Lung (tissue), 12 donors: ENCODE data around the gene NAPSA. TPM values are rescaled to one million over a fixed set of nuclear protein-coding genes. Genes with fewer than 3 reads are reported as not detected.
"Not testable (repeated sequence)": the region's sequence is repeated elsewhere in the genome, so short reads cannot be mapped to it uniquely, and the experiment has no call there.

Experiments used
- ATAC-seq: fragments of 200-7000 bp; cut with Tn5 transposase; one replicate; pipeline ENCODE4 v1.9.1; 2020; ENCODE audit warnings: moderate number of reproducible peaks; ENCODE audit not compliant: insufficient read depth, low FRiP score
- DNase-seq, 3 donors: peaks; one replicate each; pipeline ENCODE4 v3.0.0-alpha.2; 2013 to 2017
- H3K27ac ChIP-seq, 2 donors: one replicate each; pipeline ENCODE4 v1.5.1; 2013; ENCODE audit warnings: mild to moderate bottlenecking in 2 of 2, moderate library complexity in 2 of 2, control low read depth in 1 of 2, inconsistent platforms in 1 of 2, low read depth in 1 of 2, low read length in 1 of 2
- H3K27me3 ChIP-seq, 3 donors: one replicate each; pipeline ENCODE4 v1.5.1; 2013; ENCODE audit warnings: low read length in 2 of 3; ENCODE audit not compliant: control insufficient read depth in 3 of 3, insufficient read depth in 3 of 3
- H3K36me3 ChIP-seq, 4 donors: one replicate each; pipeline ENCODE4 v1.5.1; 2013; ENCODE audit warnings: low read length in 4 of 4, mild to moderate bottlenecking in 1 of 4, moderate library complexity in 1 of 4; ENCODE audit not compliant: control insufficient read depth in 4 of 4, insufficient read depth in 4 of 4
- H3K4me1 ChIP-seq, 5 donors: one replicate each; pipeline ENCODE4 v1.5.1; 2013; ENCODE audit warnings: low read length in 5 of 5, mild to moderate bottlenecking in 2 of 5, moderate library complexity in 1 of 5; ENCODE audit not compliant: control insufficient read depth in 5 of 5, insufficient read depth in 5 of 5
- H3K4me3 ChIP-seq: one replicate; pipeline ENCODE4 v1.5.1; 2013; ENCODE audit warnings: mild to moderate bottlenecking, control low read depth, moderate library complexity
- H3K9ac ChIP-seq, 2 donors: one replicate each; pipeline ENCODE4 v1.5.1; 2013; ENCODE audit warnings: low read length in 2 of 2, control low read depth in 1 of 2; ENCODE audit not compliant: insufficient read depth in 1 of 2
- H3K9me3 ChIP-seq, 4 donors: one replicate each; pipeline ENCODE4 v1.5.1; 2013; ENCODE audit warnings: low read length in 3 of 4, mild to moderate bottlenecking in 1 of 4, moderate library complexity in 1 of 4; ENCODE audit not compliant: control insufficient read depth in 4 of 4, insufficient read depth in 3 of 4
- CTCF ChIP-seq: IDR thresholded peaks from 2 replicates; pipeline ENCODE4 v1.5.1; 2012; ENCODE audit warnings: mild to moderate bottlenecking; ENCODE audit errors: control extremely low read depth, extremely low read depth
- WGBS, 2 donors: extraction: QIAGEN DNeasy Blood & Tissue Kit; methylation state at CpG; one replicate each; pipeline ENCODE4 v1.1.7; 2013; 5-methylcytosine and 5-hydroxymethylcytosine counted together
- polyA plus RNA-seq, 2 donors: library from polyadenylated mRNA; stranded (reverse); fragments of 200-250 nt; gene quantifications; one replicate each; pipeline ENCODE4 v1.2.1, GENCODE V29; 2013
- total RNA-seq, 2 donors: library from RNA; depleted of rRNA in 1 of 2; stranded (reverse); fragments of >200 nt in 1 of 2; gene quantifications; one replicate each; pipeline ENCODE4 v1.2.1, GENCODE V29; 2014 to 2021
- donor health status: control.
- donor health status: control.
- donor health status: Bipolar disorder and iron deficiency.
- donor health status: healthy.
- donor health status: DM: yes; HTN: yes; CAD: no.

NAPSA gene
- total and polyA plus RNA-seq, 4 donors: 655 to 2,584 (median 1,433) TPM

GRCh38 chr19:50344661-50345318, 20.6 kb downstream of the NAPSA start:
- no peak overlapping the region for H3K9ac ChIP-seq
- no peak for ATAC-seq
- DNase-seq: no peak

DNA sequence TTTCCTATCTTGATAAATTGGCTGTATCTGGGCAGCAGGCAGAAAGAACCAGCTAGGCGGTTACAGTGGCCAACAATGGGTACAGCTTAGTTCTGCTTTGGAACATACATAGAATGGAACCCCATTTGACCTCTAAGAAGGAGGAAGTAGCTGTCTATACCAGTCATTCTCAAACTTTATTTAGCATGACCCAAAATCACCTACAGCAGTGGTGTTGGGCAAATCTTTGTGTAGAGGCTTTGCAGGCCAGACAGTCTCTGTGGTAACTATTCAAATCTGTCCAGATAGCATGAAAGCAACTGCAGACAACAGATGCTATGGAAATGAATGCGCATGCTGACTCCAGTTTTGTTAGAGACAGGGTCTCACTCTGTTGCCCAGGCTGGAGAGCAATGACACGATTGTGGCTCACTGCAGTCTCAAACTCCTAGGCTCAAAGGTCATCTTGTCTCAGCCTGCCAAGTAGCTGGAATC, 24.3 kb downstream of the NAPSA start:
- no peaks in the 10 kb centered on the region for H3K4me1 ChIP-seq
- no peak for TF ChIP-seq CTCF
- H3K27me3 ChIP-seq: no peaks in the 10 kb centered on the region
- H3K9me3 ChIP-seq: peaks cover 0 to 6% (median 3%) of the 10 kb centered on the region in 4 donors
- ATAC-seq: no peak
- no peak overlapping the region for H3K27ac ChIP-seq
- no peak overlapping the region for H3K9ac ChIP-seq
- DNase-seq: no peak
- 78 to 79% methylated on average over 3 of the region's 3 CpGs for WGBS, 2 donors
- no peaks in the 10 kb centered on the region for H3K36me3 ChIP-seq
- H3K4me3 ChIP-seq: no peak overlapping the region

More at GRCh38 chr19:50344661-50345318, 20.6 kb downstream of the NAPSA start:
- Histone ChIP-seq H3K36me3 (no peaks in the 10 kb centered on the region), H3K9me3 (peaks cover 0 to 6% (median 3%) of the 10 kb centered on the region in 4 donors), H3K4me1 (peaks cover 0 to 5% (median 0%) of the 10 kb centered on the region in 5 donors), H3K27me3 (no peaks in the 10 kb centered on the region), H3K4me3 (no peak overlapping the region), H3K27ac (no peak overlapping the region)
- TF ChIP-seq CTCF: no peak
- WGBS, 2 donors: 67 to 74% methylated on average over 8 of the region's 8 CpGs

- Histone ChIP-seq H3K27ac (no peak overlapping the region), H3K27me3 (no peaks in the 10 kb centered on the region)
- ATAC-seq: no peak
Measured at GRCh38 chr19:50340331-50340730, 25.1 kb downstream of the NAPSA start.

GRCh38 chr19:50337031-50337430, 28.4 kb downstream of the NAPSA start:
- not testable (repeated sequence) for H3K36me3 ChIP-seq, ATAC-seq, H3K27me3 ChIP-seq, H3K9ac ChIP-seq, H3K27ac ChIP-seq, H3K4me3 ChIP-seq, H3K9me3 ChIP-seq, DNase-seq
- peaks cover 0 to 14% (median 9%) of the 10 kb centered on the region in 5 donors for H3K4me1 ChIP-seq
- 79 to 86% methylated on average over 5 to 6 of the region's 6 CpGs for WGBS, 2 donors

More at GRCh38 chr19:50340331-50340730, 25.1 kb downstream of the NAPSA start:
- no peaks in the 10 kb centered on the region for H3K36me3 ChIP-seq
- peaks cover 0 to 6% (median 3%) of the 10 kb centered on the region in 4 donors for H3K9me3 ChIP-seq
- no peak overlapping the region for H3K4me3 ChIP-seq
- H3K9ac ChIP-seq: no peak overlapping the region
- no peaks in the 10 kb centered on the region for H3K4me1 ChIP-seq
- no peak for DNase-seq
- no peak for TF ChIP-seq CTCF
